Panc1 (cell line): ENCODE data around the gene TLCD3A. TPM values are rescaled to one million over a fixed set of nuclear protein-coding genes. Genes with fewer than 3 reads are reported as not detected.
A peak's percentile ranks its signal among the peaks of the same experiment; 100 is the strongest.

Source experiments
- ATAC-seq: fragments of 200-7000 bp; cut with Tn5 transposase; 2 replicates; pipeline ENCODE4 v1.9.1; 2020; ENCODE audit warnings: mild to moderate bottlenecking, moderate library complexity
- BruUV-seq: library from RNA; stranded (reverse); fragments of 400-500 nt; replicated peaks from 2 replicates; lab custom pipeline; 2021; lab: Mats Ljungman, UMichigan
- CTCF ChIA-PET: fragments of 300-600 bp; sonication (Branson Sonifier 250); formaldehyde crosslinking; loops from one replicate; lab custom pipeline; 2022; ENCODE audit warnings: antibody characterized with exemption; lab: Charles Lee
- POLR2A ChIA-PET: fragments of 300-600 bp; sonication (Branson Sonifier 250); formaldehyde crosslinking; loops from one replicate; lab custom pipeline; 2022; ENCODE audit warnings: antibody characterized with exemption; lab: Charles Lee
- DNase-seq: peaks from one replicate; pipeline ENCODE4 v3.0.0-alpha.2; 2010; ENCODE audit warnings: low read depth, low spot score
- H3K27ac ChIP-seq: 2 replicates; pipeline ENCODE4 v1.5.1; 2011; ENCODE audit warnings: mild to moderate bottlenecking, low read length, inconsistent platforms
- H3K27me3 ChIP-seq: fragments of 200-500 bp; sonication (Bioruptor generic); 2 replicates; pipeline ENCODE4 v1.6.0; 2014; ENCODE audit warnings: low read length, inconsistent platforms; ENCODE audit not compliant: control insufficient read depth, insufficient read depth
- H3K36me3 ChIP-seq: fragments of 200-500 bp; sonication (Bioruptor generic); 2 replicates; pipeline ENCODE4 v1.5.1; 2014; ENCODE audit warnings: inconsistent platforms, mild to moderate bottlenecking, low read length, moderate library complexity; ENCODE audit not compliant: control insufficient read depth, insufficient read depth
- H3K4me1 ChIP-seq: 2 replicates; pipeline ENCODE4 v1.5.1; 2011; ENCODE audit warnings: inconsistent platforms, mild to moderate bottlenecking, low read length, moderate library complexity; ENCODE audit not compliant: control insufficient read depth, insufficient read depth
- H3K4me3 ChIP-seq, 2 experiments: 2 replicates each; pipeline ENCODE4 v1.5.1; 2011 to 2012; ENCODE audit warnings: low read depth in 2 of 2, low read length in 2 of 2, mild to moderate bottlenecking in 2 of 2, inconsistent platforms in 1 of 2, moderate library complexity in 1 of 2
- H3K9me3 ChIP-seq: fragments of 200-500 bp; sonication (Bioruptor generic); 2 replicates; pipeline ENCODE4 v1.5.1; 2014; ENCODE audit warnings: low read depth, mild to moderate bottlenecking, inconsistent platforms, low read length, moderate library complexity; ENCODE audit not compliant: control insufficient read depth, insufficient read depth
- CTCF ChIP-seq: fragments of 450-650 bp; IDR thresholded peaks from 2 replicates; pipeline ENCODE4 v1.5.1; 2017; ENCODE audit warnings: mild to moderate bottlenecking
- POLR2AphosphoS5 ChIP-seq: IDR thresholded peaks from 2 replicates; pipeline ENCODE4 v1.6.1; 2012; ENCODE audit warnings: mild to moderate bottlenecking, low read depth, low read length, moderate library complexity
- REST ChIP-seq, 2 experiments: IDR thresholded peaks; 2 replicates each; pipeline ENCODE4 v1.6.1; 2011 to 2012; ENCODE audit warnings: low read depth in 2 of 2, control low read depth in 1 of 2, low read length in 1 of 2, mild to moderate bottlenecking in 1 of 2, moderate library complexity in 1 of 2; ENCODE audit not compliant: insufficient read depth in 1 of 2
- SIN3A ChIP-seq: IDR thresholded peaks from 2 replicates; pipeline ENCODE4 v1.6.1; 2012; ENCODE audit warnings: low read depth, mild to moderate bottlenecking, low read length, moderate library complexity, borderline replicate concordance; ENCODE audit not compliant: insufficient read depth
- TCF7L2 ChIP-seq: IDR thresholded peaks from 2 replicates; pipeline ENCODE4 v1.6.1; 2011; ENCODE audit warnings: mild to moderate bottlenecking, low read depth, low read length, inconsistent platforms
- in situ Hi-C: cut with HindIII; loops from 2 replicates; pipeline ENCODE4 v1.10.0; 2016; ENCODE audit warnings: low sequenced_read_pairs, low pct_unique_long_range_greater_than_20kb
- intact Hi-C: fragments of 100-400 bp; cut with micrococcal nuclease; formaldehyde crosslinking; loops from one replicate; pipeline ENCODE4 v1.10.0; 2022; ENCODE audit not compliant: unreplicated experiment
- total RNA-seq: library from RNA; stranded (reverse); gene quantifications from one replicate; pipeline ENCODE4 v1.2.1, GENCODE V29; 2021; ENCODE audit not compliant: unreplicated experiment

TLCD3A gene
- total RNA-seq, 1 experiment from 2014 or later: 30.4 TPM

- intact Hi-C loops: no loop called here
Observed at GRCh38 chr17:751269-752001, 19.0 kb downstream of the TLCD3A start.

More at GRCh38 chr17:751269-752001, 19.0 kb downstream of the TLCD3A start:
- DNase-seq (no peak), ATAC-seq (peak; percentile 51)
- H3K9me3 ChIP-seq: no peaks in the 10 kb centered on the region
- peak overlapping the region; percentile 81 for H3K27ac ChIP-seq
- no peaks in the 10 kb centered on the region for H3K27me3 ChIP-seq
- H3K4me1 ChIP-seq: peaks cover 4% of the 10 kb centered on the region
- in situ Hi-C loops: no loop called here
- CTCF ChIA-PET: no interaction called here
- no peak for TF ChIP-seq POLR2AphosphoS5
- no peak for TF ChIP-seq TCF7L2
- no peak for TF ChIP-seq SIN3A
- no peak for TF ChIP-seq CTCF
- no peak for TF ChIP-seq REST (IDR thresholded peaks at IDR 0.05; ENCODE audit: insufficient read depth in 1 of 2, low read depth in 2 of 2, low read length in 1 of 2)
- H3K36me3 ChIP-seq: peaks cover 6% of the 10 kb centered on the region; the same call in 1 of the 2 replicates
- peak overlapping the region; percentile 76 to 83 for H3K4me3 ChIP-seq
- no TSS peak for BruUV-seq
- POLR2A ChIA-PET: no interaction called here
